K562 (cell line): ENCODE results near the gene MAN2A1. TPM values are rescaled to one million over a fixed set of nuclear protein-coding genes. Genes with fewer than 3 reads are reported as not detected.

Experiments
- ARHGAP35 ChIP-seq: fragments of 450-650 bp; IDR thresholded peaks from 2 replicates; pipeline ENCODE4 v1.6.1; 2018; ENCODE audit not compliant: partially characterized antibody
- BHLHE40 ChIP-seq: IDR thresholded peaks from 2 replicates; pipeline ENCODE4 v1.6.1; 2011; ENCODE audit warnings: low read length, improper control_type of control experiment
- CBX2 ChIP-seq: fragments of 200-600 bp; sonication (generic); IDR thresholded peaks from one replicate; pipeline ENCODE4 v1.6.1; 2012; ENCODE audit warnings: mild to moderate bottlenecking, low read length, inconsistent platforms; ENCODE audit not compliant: insufficient read depth, poor library complexity, severe bottlenecking
- CC2D1A ChIP-seq: fragments of 450-650 bp; IDR thresholded peaks from 2 replicates; pipeline ENCODE4 v1.6.1; 2017; ENCODE audit warnings: mild to moderate bottlenecking
- CEBPB ChIP-seq: fragments of 450-650 bp; IDR thresholded peaks from 2 replicates; pipeline ENCODE4 v1.6.1; 2016; ENCODE audit warnings: missing genetic modification characterization, missing compliant biosample characterization
- CGGBP1 ChIP-seq: fragments of 250-450 bp; sonication (Bioruptor Pico); IDR thresholded peaks from 2 replicates; pipeline ENCODE4 v1.9.0; 2021; ENCODE audit warnings: mild to moderate bottlenecking
- DPF2 ChIP-seq: fragments of 450-650 bp; IDR thresholded peaks from 2 replicates; pipeline ENCODE4 v1.6.1; 2016
- E2F4 ChIP-seq: sonication (generic); formaldehyde crosslinking; IDR thresholded peaks from 2 replicates; pipeline ENCODE4 v1.8.0; 2022; ENCODE audit warnings: mild to moderate bottlenecking, low read depth, missing genetic modification reagents
- HDAC2 ChIP-seq: fragments of 450-650 bp; IDR thresholded peaks from 2 replicates; pipeline ENCODE4 v1.6.1; 2016; ENCODE audit warnings: mild to moderate bottlenecking
- KDM1A ChIP-seq, 2 experiments: fragments of 450-650 bp; IDR thresholded peaks; 2 replicates each; pipeline ENCODE4 v1.6.1; 2016; ENCODE audit warnings: mild to moderate bottlenecking in 2 of 2
- MCM3 ChIP-seq: fragments of 450-650 bp; IDR thresholded peaks from 2 replicates; pipeline ENCODE4 v1.6.1; 2016
- NBN ChIP-seq: fragments of 450-650 bp; IDR thresholded peaks from 2 replicates; pipeline ENCODE4 v1.6.1; 2016; ENCODE audit warnings: low read depth, mild to moderate bottlenecking
- NFIC ChIP-seq: fragments of 450-650 bp; IDR thresholded peaks from 2 replicates; pipeline ENCODE4 v1.6.1; 2017; ENCODE audit warnings: mild to moderate bottlenecking, inconsistent platforms
- PKNOX1 ChIP-seq: fragments of 450-650 bp; IDR thresholded peaks from 2 replicates; pipeline ENCODE4 v1.6.1; 2016
- POLR3A ChIP-seq: IDR thresholded peaks from 2 replicates; pipeline ENCODE4 v1.6.1; 2011; ENCODE audit warnings: borderline replicate concordance, mild to moderate bottlenecking, moderate library complexity; ENCODE audit not compliant: insufficient read length, insufficient read depth; ENCODE audit errors: extremely low read depth
- RBM15 ChIP-seq: fragments of 200-400 bp; formaldehyde crosslinking; IDR thresholded peaks from 2 replicates; pipeline ENCODE4 v1.6.1; 2018; ENCODE audit warnings: mild to moderate bottlenecking, low read length, moderate library complexity; ENCODE audit not compliant: insufficient read depth
- RBM25 ChIP-seq: fragments of 200-400 bp; formaldehyde crosslinking; IDR thresholded peaks from 2 replicates; pipeline ENCODE4 v1.6.1; 2018; ENCODE audit warnings: low read length, low read depth, moderate library complexity; ENCODE audit not compliant: severe bottlenecking
- ZBTB17 ChIP-seq: fragments of 450-650 bp; formaldehyde crosslinking; IDR thresholded peaks from 2 replicates; pipeline ENCODE4 v1.4.0; 2020; ENCODE audit warnings: mild to moderate bottlenecking
- ZBTB9 ChIP-seq: fragments of 450-650 bp; formaldehyde crosslinking; IDR thresholded peaks from 2 replicates; pipeline ENCODE4 v1.4.0; 2020; ENCODE audit warnings: mild to moderate bottlenecking, moderate library complexity
- ZNF280A ChIP-seq: fragments of 450-650 bp; IDR thresholded peaks from 2 replicates; pipeline ENCODE4 v1.6.1; 2018; ENCODE audit warnings: mild to moderate bottlenecking, low read depth; ENCODE audit not compliant: partially characterized antibody
- ZNF766 ChIP-seq: fragments of 200-800 bp; sonication (Bioruptor generic); conservative IDR thresholded peaks from 2 replicates; pipeline ENCODE4 v1.6.1; 2016; ENCODE audit warnings: missing genetic modification characterization, missing compliant biosample characterization
- ZNF778 ChIP-seq: fragments of 450-650 bp; formaldehyde crosslinking; IDR thresholded peaks from 2 replicates; pipeline ENCODE4 v1.4.0; 2020; ENCODE audit warnings: mild to moderate bottlenecking, moderate library complexity
- polyA plus RNA-seq, 8 experiments: library from polyadenylated mRNA; depleted of rRNA in 4 of 8; stranded (reverse) in 5 of 8; unstranded in 3 of 8; fragments of >200 nt; fragmentation: Nextera tagmentation in 2 of 8; fragmentation: Illumina TruSeq in 1 of 8; extraction: Ambion mirVana in 2 of 8; extraction: Trizol in 1 of 8; gene quantifications; 2 replicates each; pipeline versions ENCODE4 v1.2.1 to v1.2.3, GENCODE V29; 2011 to 2014; ENCODE audit warnings: inconsistent platforms in 1 of 8, missing spikeins in 1 of 8
- total RNA-seq, 7 experiments: library from RNA; depleted of rRNA in 6 of 7; stranded (reverse); fragments of >200 nt in 6 of 7; fragmentation: Illumina TruSeq in 2 of 7; extraction: Trizol in 2 of 7; gene quantifications; 2 replicates each; pipeline versions ENCODE4 v1.2.1 to v1.2.3, GENCODE V29; 2011 to 2021; ENCODE audit warnings: low replicate concordance in 1 of 7

The MAN2A1 gene
- total and polyA plus RNA-seq, 9 of the 15 experiments (the other 6 are each of a cell fraction or from before 2014, with no cell fraction given) = 5.2 to 32.0 (median 19.8) TPM

- peak; percentile 56 for TF ChIP-seq ZNF280A
- TF ChIP-seq KDM1A (IDR thresholded peaks at IDR 0.05) = peak in 1 of 2 experiments; percentile 50; a peak in 1 of 4 replicates
- no peak for TF ChIP-seq ZBTB9
- peak; percentile 51 for TF ChIP-seq RBM25
- peak; percentile 37; the same call in 1 of the 2 replicates for TF ChIP-seq HDAC2
- TF ChIP-seq NFIC = peak; percentile 22; the same call in 1 of the 2 replicates
- peak; percentile 50 for TF ChIP-seq ZNF766 (CRISPR knock-in tag)
- no peak for TF ChIP-seq BHLHE40
- TF ChIP-seq CC2D1A = peak; percentile 64; the same call in 1 of the 2 replicates
- TF ChIP-seq NBN = peak; percentile 89
- TF ChIP-seq RBM15 = no peak
- TF ChIP-seq E2F4 (CRISPR knock-in tag) = no peak
- no peak for TF ChIP-seq ARHGAP35
- 0 out of 2 replicates have a peak, but pooled peaks have one; percentile 17 for TF ChIP-seq CEBPB (tag)
- peak; percentile 94 for TF ChIP-seq PKNOX1
- TF ChIP-seq POLR3A = no peak
- TF ChIP-seq CGGBP1 = no peak
- no peak for TF ChIP-seq CBX2
- TF ChIP-seq ZBTB17 (CRISPR knock-in tag) = no peak
- no peak for TF ChIP-seq MCM3
- TF ChIP-seq DPF2 = peak; percentile 56; the same call in 1 of the 2 replicates
- no peak for TF ChIP-seq ZNF778
These were observed 1.1 kb upstream of the MAN2A1 start (continued) for GRCh38 chr5:109688630-109688969.
